ENCODE data around the gene HHIPL1.

HHIPL1 gene

DNA sequence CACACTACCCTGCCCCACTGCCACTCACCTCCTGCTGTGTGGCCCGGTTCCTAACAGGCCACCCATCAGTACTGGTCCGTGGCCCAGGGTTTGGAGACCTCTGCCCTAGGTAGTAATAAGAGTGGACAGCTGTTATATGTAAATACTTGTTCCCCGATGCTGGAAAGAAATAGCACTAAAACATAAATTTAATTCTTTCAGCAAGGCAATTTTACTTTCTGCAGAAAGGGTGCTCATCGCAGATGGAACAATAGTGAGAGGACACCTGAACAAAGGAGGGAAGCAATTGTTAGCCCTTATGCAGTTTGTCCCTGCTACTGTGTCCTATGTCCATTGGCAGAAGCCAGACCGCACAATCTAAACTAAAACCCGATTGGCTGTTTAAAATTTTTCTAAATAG lies 33.3 kb downstream of the HHIPL1 start:
- DNase-seq, result no peak

DNA sequence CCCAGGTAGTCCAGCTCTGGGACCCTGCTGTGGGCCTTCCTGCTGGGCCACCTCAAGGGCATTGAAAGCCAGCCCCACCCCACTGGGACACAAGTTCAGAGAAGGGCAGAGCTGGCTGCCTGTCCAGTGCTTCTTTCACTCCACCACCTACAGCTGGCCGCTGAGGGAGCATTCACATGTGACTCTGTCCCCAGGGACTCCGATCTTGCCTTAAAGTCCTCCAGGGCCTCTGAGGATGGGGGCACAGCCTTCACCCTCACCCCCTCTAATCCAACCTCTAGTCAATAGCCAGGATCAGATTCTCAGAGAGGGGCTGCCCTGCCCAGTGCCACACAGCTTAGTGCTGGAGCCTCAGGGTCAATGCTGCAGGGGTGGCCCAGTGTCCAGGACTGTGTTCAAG lies 34.2 kb downstream of the HHIPL1 start:
- DNase-seq, result no peak

- no peak for DNase-seq
Observed at GRCh38 chr14:99679543-99679942, 34.6 kb downstream of the HHIPL1 start.

- no peak for DNase-seq
Observed at GRCh38 chr14:99679996-99680395, 35.1 kb downstream of the HHIPL1 start.

- no peak for DNase-seq
Observed at GRCh38 chr14:99681101-99681831, 36.3 kb downstream of the HHIPL1 start.

DNA sequence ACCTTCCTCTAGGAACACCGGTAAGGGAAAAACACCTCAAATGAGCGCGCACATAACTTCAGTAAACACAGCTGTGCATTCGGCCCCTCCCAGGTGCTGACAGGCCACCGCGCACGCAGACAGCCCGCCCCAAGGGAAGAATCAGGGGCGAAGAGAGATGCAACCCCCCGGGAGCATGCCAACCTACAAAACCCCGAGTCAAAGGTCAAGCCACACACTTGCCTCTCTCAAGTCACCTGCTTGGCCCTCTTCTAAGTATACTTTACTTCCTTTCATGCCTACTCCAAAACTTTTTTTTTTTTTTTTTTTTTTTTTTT lies 36.9 kb downstream of the HHIPL1 start:
- DNase-seq, result no peak

DNA sequence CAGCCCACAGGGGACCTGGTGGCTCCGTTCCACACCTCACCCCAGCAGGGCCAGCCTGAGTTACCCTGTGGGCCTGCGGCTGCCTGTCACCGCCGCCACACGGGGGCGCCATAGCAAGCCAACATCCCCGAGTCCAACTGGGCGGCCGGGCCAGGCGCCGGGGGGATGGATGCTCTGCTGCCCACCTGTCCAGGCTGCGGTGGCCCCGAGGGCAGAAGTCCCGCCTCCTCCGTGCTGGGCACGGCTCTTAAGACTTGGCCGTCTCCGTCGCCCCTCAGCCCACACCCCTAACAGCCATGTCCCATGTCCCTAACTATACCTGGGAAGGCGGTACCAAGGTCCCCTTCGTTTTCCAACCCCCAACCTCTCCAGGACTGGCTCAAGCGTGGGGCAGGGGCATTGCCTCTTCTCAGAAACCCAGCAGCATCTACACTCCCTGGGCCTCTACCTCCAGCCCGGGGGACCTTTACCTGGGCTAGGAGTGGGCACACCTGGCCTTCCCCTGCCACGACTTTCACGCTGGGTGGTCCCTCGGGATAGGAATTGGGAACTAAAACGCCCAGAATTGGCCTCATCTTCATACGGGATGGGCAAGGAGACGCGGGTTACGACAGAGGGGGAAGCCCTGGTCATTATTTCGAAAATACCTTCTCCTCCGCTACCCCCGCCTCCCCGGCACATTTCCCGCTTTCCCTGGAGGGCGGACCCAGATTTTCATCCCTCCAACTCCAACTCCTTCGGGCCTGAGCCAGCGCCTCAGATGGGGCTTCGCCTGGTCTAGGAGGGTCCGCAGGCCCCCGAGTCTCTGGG lies 38.1 kb downstream of the HHIPL1 start:
- DNase-seq, result peak; percentile 78 to 79

DNA sequence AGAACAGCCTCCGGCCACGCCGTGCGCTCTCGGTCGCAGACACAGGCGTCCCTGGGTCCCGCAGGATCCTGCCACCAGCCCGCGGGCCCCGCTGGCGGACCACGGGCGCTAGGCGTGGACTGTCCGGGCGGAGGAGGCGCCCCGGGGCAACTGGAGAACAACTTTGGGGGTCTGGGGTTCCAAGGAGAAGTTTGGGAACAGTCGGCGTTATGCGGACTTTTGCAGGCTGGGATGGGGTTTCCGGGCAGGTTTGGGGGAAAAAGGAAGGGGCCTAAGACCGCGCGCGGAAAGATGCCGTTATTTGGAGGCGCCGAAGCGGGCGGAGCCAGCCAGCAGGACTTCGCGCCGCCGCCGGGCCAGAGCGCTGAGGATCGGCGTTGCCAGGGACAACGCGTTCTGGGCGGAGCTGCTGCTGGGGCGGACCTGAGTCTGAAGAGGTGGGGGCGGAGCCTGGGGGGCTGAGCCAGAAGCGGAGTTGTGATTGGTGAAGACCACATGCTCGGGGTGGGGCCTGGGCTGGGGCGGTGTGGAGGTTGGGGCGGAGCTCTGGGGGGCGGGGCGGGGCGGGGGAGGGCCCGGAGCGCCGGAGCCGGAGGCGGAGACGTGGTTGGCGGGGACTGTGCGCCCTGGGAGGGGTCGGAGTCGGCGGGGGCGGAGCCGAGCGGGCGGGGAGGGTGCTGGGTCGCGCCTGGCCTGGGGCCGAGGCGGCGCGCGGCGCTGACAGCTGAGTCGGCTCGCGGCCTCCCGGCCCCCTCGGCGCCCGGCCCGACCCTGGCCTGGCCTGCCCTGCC lies 38.9 kb downstream of the HHIPL1 start, which contains the start of gene CYP46A1:
TSS of gene CYP46A1 (plus strand) at position 680 of the 791 bp plus-strand sequence. CDS start 120 bp downstream, outside the sequence.
- DNase-seq, result peak; percentile 99 to 100

DNA sequence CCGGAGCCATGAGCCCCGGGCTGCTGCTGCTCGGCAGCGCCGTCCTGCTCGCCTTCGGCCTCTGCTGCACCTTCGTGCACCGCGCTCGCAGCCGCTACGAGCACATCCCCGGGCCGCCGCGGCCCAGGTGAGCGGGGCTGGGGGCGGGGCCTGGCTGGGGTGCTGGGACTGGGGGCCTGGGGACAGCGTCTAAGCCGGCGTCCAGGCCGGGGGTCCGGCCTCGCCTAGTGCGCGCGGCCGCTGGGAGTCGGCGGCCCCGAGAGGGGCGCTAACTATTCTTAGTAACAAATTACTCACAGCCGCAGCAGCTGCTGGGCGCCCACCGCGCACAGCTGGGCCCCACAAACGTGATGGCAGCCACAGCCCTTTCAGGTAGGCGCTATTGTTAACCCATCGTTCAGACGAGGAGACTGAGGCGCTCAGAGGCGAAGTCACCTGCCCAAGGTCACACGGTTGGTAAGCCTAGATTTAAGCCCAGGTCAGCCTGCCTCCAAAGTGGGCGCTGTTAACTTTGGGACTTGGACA lies 39.5 kb downstream of the HHIPL1 start:
- DNase-seq, result no peak

- DNase-seq, result no peak
Observed at GRCh38 chr14:99685151-99685591, 40.2 kb downstream of the HHIPL1 start.

GRCh38 chr14:99685596-99685995 lies 40.7 kb downstream of the HHIPL1 start:
- no peak for DNase-seq

DNA sequence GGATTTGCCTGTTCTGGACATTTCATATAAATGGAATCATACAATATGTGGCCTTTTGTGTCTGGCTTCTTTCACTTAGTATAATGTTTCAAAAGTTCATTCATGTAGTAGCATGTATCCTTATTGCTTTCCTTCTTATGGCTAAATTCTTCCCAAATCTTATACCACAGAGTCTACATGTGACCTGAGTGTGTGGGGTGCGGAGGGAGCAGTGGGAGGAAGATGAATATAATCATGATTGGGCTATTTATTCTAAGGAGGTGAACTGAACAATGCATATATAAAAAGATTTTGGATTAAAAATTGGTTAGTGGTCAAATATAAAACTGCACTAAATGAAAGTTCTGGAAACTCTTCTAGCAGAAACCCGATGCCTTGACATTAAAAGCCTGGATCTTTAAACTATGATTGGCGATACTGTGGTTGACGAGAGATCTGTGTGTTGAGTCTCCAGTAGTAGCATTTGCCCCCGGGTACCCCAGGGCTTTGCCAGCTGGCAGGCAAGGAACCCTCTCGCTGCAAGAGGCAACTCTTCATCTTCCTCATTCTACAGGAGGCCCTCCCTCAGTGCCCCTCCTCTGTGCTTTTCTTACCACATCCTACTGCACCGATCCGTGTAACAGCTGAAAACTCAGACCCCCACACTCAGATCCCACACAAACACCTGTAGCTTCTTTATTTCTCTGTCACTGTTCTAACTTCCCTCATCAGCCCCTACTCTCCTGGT lies 41.8 kb downstream of the HHIPL1 start:
- no peak for DNase-seq

- DNase-seq, result peak in 1 of 2 donors; percentile 24
Observed at GRCh38 chr14:99687284-99688209, 42.6 kb downstream of the HHIPL1 start.

- DNase-seq, result no peak
Observed at GRCh38 chr14:99688210-99688581, 43.3 kb downstream of the HHIPL1 start.

DNA sequence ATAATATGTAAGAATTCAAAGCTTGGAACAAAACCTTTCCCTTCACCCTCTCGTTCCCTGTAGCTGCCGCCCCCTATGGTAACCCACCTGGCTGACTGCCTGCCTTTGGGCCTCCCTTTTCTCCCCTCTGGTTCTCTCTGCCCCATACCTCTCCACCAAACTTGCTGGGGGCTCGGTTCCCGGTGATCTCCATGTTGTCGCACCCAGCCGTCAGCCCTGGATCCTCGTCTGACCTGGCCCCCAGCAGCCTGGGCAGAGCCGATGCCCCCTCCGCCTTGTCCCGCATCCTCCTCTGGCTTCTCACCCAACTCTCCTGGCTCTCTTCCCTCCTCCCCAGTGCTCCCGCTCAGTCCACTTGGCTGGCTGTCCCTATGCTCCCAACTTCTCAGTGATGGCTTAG lies 43.7 kb downstream of the HHIPL1 start:
- no peak for DNase-seq

DNA sequence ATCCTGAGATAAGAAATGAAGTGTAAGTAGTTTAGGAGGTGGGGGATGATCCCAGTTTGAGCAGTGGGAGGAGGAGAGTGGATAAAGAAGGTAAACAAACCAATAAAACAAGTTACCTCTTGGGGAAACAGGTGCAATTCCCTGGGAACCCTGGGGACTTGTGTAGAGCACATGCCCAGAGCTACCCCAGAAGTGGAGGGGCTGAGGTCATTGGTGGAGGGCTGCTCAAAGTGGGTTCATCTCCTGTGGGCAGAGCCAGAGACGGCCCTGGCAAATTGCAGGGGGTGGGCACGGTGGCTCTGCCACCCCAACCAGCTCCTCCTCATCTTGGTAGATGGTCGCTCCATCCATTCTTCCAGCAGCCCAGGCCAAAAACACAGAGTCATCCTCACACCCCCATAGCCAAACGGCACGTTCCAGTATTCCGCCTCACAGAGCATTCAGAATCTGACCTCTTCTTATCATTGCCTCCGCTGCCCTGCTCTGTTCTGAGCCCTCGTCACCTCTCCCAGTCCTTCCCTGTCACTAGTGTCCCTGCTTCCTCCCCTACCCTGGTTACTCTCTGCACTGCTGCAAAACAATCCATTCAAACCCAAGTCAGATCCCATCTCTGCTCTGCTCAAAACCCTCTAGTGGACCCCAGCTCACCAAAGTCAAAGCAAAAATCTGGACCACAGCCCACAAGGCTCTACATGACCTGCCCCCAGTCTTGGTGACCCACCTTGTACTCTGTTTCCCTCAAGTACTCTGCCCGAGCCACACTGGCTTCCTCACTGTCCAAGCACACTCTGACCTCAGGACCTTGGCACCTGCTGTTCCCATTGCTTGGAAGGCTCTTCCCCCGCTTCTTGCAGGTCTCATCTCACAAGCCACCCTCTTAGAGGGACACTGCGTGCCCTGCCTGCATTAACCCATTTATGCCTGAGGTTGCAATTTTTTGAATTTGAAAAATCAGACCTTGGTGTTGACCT lies 44.6 kb downstream of the HHIPL1 start:
- no peak for DNase-seq

DNA sequence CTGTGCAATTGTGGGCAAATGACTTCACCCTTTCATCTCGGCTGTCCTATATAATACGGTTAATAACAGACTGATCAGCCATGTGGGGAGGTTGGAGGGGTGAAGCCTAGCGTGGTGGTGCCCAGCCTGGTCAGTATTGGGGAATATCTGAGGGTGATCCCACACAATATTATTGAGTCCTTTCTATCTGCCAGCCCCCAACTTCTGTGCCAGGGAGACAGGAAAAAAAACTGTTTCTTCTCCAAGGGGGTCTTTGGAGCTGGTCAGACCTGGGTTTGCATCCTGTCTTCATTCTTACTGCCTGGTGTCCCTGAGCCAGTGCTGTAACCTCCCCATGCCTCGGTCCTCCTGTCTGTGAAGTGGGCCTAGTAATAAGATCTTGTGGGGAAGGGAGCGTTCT lies 45.7 kb downstream of the HHIPL1 start:
- DNase-seq, result no peak

GRCh38 chr14:99691111-99691885 lies 46.4 kb downstream of the HHIPL1 start:
- DNase-seq, result no peak

DNA sequence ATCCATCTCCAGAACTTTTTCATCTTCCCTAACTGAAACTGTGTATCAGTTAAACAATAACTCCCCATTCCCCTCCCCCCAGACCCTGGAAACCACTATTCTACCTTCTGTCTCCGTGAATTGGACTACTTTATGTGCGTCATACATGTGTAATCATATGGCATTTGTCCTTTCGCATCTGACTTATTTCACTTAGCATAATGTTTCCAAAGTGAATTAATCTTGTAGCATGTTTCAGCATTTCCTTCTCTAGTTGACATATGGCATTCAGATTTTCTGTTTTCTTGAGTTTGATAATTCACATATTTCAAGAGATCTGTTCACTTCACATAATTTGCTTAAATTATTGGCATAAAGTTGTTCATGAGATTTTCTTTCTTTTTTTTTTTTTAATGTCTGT lies 49.0 kb downstream of the HHIPL1 start:
- DNase-seq, result no peak

All from activated CD4-positive, alpha-beta T cell treated with anti-CD3 and anti-CD28 coated beads for 4 hours (primary cell).